Glomerular visceral epithelial cell (primary cell): ENCODE measurements around the gene MAGEA12.
"Not testable (repeated sequence)": the region's sequence is repeated elsewhere in the genome, so short reads cannot be mapped to it uniquely, and the experiment has no call there.

Source experiments
- DNase-seq: peaks from one replicate; pipeline ENCODE4 v3.0.0-alpha.2; 2016; ENCODE audit errors: extremely low spot score

MAGEA12 gene

DNA sequence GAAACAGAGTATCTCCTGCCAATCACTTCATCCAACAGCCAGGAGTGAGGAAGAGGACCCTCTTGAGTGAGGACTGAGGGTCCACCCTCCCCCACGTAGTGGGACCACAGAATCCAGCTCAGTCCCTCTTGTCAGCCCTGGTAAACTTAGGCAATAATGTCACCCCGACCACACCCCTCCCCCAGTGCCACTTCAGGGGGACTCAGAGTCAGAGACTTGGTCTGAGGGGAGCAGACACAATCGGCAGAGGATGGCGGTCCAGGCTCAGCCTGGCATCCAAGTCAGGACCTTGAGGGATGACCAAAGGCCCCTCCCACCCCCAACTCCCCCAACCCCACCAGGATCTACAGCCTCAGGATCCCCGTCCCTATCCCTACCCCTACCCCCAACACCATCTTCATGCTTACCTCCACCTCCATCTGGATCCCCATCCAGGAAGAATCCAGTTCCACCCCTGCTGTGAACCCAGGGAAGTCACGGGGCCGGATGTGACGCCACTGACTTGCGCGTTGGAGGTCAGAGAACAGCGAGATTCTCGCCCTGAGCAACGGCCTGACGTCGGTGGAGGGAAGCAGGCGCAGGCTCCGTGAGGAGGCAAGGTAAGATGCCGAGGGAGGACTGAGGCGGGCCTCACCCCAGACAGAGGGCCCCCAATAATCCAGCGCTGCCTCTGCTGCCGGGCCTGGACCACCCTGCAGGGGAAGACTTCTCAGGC lies at the start of gene MAGEA12, which contains the start of gene CSAG1:
Gene MAGEA12, plus strand, starts transcription at position 497 of the 715 bp plus-strand sequence. CDS start 2,405 bp downstream, outside the sequence.
Gene CSAG1, minus strand, starts transcription at position 461 of the 715 bp plus-strand sequence. CDS start 1,261 bp downstream, outside the sequence.
- no peak for DNase-seq

GRCh38 chrX:152697952-152698931 lies 35.3 kb upstream of the MAGEA12 start, which contains the start of gene MAGEA3:
Gene MAGEA3, plus strand, starts transcription at chrX:152698794. Its CDS starts 2,039 bp downstream, at chrX:152700833.
- not testable (repeated sequence) for DNase-seq

- DNase-seq: not testable (repeated sequence)
Observed at GRCh38 chrX:152700390-152700789, 33.2 kb upstream of the MAGEA12 start.

- not testable (repeated sequence) for DNase-seq
Observed at GRCh38 chrX:152706500-152706899, 27.1 kb upstream of the MAGEA12 start.

GRCh38 chrX:152709173-152709572 lies 24.4 kb upstream of the MAGEA12 start, which contains the start of gene CSAG2:
Gene CSAG2, minus strand, starts transcription at chrX:152709273. Its CDS starts 161 bp downstream, at chrX:152709112.
- not testable (repeated sequence) for DNase-seq

GRCh38 chrX:152713195-152713594 lies 20.4 kb upstream of the MAGEA12 start:
- not testable (repeated sequence) for DNase-seq

GRCh38 chrX:152713815-152714787 lies 19.5 kb upstream of the MAGEA12 start, which contains the start of gene MAGEA2B:
Gene MAGEA2B, plus strand, starts transcription at chrX:152714628. Its CDS starts 2,479 bp downstream, at chrX:152717107.
- DNase-seq: not testable (repeated sequence)

DNA sequence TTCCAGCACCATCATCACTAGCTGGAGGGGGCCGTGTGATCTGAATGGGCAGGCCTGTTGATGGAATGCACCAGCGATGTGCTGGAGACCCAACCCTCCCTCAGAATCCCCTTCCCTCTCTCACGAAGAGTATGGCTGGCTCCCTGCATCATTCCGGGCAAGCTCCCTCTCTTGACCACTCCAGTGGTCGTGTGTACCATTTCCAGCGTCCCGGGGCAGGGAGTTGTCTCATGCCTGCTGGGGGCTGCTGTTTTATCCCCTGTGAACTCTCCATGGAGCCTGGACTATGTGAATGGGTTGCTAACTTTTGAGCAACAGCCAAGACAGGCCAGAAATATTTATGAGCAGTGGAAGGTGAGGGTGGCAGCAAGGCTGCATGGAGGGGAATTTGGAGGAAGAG lies 8.1 kb upstream of the MAGEA12 start:
- no peak for DNase-seq

GRCh38 chrX:152734143-152734858 lies 744 bp downstream of the MAGEA12 start:
- not testable (repeated sequence) for DNase-seq

DNA sequence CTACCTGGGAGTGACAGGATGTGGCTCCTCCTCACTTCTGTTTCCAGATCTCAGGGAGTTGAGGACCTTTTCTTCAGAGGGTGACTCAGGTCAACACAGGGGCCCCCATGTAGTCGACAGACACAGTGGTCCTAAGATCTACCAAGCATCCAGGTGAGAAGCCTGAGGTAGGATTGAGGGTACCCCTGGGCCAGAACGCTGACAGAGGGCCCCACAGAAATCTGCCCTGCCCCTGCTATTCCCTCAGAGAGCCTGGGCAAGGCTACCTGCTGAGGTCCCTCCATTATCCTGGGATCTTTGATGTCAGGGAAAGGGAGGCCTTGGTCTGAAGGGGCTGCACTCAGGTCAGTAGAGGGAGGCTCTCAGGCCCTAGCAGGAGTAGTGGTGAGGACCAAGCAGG lies 1.5 kb downstream of the MAGEA12 start:
- DNase-seq: no peak

DNA sequence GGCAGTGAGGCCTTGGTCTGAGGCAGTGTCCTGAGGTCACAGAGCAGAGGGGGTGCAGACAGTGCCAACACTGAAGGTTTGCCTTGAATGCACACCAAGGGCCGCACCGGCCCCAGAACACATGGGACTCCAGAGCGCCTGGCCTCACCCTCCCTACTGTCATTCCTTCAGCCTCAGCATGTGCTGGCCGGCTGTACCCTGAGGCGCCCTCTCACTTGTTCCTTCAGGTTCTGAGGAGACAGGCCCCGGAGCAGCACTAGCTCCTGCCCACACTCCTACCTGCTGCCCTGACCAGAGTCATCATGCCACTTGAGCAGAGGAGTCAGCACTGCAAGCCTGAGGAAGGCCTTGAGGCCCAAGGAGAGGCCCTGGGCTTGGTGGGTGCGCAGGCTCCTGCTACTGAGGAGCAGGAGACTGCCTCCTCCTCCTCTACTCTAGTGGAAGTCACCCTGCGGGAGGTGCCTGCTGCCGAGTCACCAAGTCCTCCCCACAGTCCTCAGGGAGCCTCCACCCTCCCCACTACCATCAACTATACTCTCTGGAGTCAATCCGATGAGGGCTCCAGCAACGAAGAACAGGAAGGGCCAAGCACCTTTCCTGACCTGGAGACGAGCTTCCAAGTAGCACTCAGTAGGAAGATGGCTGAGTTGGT lies 2.4 kb downstream of the MAGEA12 start:
- DNase-seq: no peak

DNA sequence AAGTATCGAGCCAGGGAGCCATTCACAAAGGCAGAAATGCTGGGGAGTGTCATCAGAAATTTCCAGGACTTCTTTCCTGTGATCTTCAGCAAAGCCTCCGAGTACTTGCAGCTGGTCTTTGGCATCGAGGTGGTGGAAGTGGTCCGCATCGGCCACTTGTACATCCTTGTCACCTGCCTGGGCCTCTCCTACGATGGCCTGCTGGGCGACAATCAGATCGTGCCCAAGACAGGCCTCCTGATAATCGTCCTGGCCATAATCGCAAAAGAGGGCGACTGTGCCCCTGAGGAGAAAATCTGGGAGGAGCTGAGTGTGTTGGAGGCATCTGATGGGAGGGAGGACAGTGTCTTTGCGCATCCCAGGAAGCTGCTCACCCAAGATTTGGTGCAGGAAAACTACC lies 3.0 kb downstream of the MAGEA12 start:
- not testable (repeated sequence) for DNase-seq

- DNase-seq: no peak
Observed at GRCh38 chrX:152738560-152738959, 5.0 kb downstream of the MAGEA12 start.

DNA sequence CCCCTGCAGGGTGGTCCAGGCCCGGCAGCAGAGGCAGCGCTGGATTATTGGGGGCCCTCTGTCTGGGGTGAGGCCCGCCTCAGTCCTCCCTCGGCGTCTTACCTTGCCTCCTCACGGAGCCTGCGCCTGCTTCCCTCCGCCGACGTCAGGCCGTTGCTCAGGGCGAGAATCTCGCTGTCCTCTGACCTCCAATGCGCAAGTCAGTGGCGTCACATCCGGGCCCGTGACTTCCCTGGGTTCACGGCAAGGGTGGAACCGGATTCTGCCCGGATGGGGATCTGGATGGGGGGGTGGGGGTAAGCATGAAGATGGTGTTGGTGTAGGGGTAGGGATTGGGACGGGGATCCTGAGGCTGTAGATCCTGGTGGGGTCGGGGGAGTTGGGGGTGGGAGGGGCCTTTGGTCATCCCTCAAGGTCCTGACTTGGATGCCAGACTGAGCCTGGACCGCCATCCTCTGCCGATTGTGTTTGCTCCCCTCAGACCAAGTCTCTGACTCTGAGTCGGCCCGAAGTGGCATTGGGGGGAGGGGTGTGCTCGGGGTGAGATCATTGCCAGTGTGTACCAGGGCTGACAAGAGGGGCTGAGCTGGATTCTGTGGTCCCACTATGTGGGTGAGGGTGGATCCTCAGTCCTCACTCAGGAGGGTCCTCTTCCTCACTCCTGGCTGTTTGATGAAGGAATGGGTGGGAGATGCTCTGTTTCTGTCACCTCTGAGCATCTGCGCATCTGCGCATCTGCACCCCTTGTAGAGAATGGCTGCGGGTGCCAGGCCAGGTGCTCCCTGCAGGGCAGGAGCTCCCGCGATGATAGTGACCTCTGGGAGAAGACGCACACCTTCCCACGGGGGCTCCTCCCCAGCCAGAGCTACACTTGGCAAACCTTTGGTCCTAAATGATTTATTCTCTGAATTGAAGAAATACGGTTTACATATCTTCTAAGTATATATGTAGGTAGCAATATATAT lies 20.4 kb downstream of the MAGEA12 start, which contains the start of gene MAGEA2:
Gene MAGEA2, minus strand, starts transcription at position 157 of the 965 bp plus-strand sequence. CDS start 2,479 bp downstream, outside the sequence.
- not testable (repeated sequence) for DNase-seq

GRCh38 chrX:152754871-152755270 lies 21.3 kb downstream of the MAGEA12 start:
- not testable (repeated sequence) for DNase-seq

GRCh38 chrX:152758918-152759317 lies 25.4 kb downstream of the MAGEA12 start, which contains the start of gene CSAG3:
Gene CSAG3, plus strand, starts transcription at chrX:152759218.
- not testable (repeated sequence) for DNase-seq

DNA sequence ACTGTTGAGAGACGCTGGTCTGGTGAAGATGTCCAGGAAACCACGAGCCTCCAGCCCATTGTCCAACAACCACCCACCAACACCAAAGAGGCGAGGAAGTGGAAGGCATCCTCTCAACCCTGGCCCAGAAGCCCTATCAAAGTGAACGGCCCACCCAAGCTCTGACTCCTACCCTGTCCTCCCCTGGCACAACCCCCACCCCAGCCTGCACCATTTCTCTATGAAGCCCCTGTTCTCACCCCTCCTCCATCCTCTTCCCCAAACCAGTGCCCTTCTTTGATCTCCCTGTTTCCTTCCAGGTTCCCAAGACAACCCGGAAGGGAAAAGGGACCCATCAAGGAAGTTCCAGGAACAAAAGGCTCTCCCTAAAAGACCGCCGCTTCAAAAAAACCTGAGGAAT lies 26.0 kb downstream of the MAGEA12 start:
- DNase-seq: not testable (repeated sequence)

GRCh38 chrX:152761582-152761981 lies 28.0 kb downstream of the MAGEA12 start:
- not testable (repeated sequence) for DNase-seq
